Measurements from ENCODE around the gene SEPTIN1.

DNA sequence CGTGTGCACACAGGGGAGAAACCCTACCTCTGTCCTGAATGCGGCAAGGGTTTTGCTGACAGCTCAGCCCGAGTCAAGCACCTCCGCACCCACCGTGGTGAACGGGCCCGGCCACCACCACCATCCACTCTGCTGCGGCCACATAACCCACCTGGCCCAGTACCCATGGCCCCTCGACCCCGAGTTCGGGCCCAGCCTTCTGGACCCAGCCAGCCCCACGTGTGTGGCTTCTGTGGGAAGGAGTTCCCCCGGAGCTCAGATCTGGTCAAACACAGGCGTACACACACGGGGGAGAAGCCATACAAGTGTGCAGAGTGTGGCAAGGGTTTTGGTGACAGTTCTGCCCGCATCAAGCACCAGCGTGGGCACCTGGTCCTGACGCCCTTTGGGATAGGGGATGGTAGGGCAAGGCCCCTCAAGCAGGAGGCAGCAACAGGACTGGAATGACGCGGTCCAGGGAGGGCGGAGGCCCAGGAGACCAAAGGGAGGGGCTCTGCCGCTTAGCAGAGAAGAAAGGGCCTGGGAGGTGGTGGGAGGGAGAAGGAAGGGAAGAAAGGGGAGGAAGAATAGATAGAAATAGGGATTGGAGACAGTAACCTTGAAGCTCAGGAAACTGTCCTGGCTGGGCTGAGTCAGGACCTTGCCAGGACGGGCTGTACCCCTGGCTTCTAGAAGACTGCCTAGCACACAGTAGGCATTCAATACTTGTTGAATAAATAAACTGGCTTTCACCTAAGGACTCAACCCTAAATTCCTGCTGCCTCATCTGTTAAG lies 16.5 kb upstream of the SEPTIN1 start:
- TF ChIP-seq, protein P1, sequence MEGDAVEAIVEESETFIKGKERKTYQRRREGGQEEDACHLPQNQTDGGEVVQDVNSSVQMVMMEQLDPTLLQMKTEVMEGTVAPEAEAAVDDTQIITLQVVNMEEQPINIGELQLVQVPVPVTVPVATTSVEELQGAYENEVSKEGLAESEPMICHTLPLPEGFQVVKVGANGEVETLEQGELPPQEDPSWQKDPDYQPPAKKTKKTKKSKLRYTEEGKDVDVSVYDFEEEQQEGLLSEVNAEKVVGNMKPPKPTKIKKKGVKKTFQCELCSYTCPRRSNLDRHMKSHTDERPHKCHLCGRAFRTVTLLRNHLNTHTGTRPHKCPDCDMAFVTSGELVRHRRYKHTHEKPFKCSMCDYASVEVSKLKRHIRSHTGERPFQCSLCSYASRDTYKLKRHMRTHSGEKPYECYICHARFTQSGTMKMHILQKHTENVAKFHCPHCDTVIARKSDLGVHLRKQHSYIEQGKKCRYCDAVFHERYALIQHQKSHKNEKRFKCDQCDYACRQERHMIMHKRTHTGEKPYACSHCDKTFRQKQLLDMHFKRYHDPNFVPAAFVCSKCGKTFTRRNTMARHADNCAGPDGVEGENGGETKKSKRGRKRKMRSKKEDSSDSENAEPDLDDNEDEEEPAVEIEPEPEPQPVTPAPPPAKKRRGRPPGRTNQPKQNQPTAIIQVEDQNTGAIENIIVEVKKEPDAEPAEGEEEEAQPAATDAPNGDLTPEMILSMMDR (conservative IDR thresholded peaks at IDR 0.05; ENCODE audit: low read length) = no peak
- no peak for TF ChIP-seq EZH2phosphoT487 (IDR thresholded peaks at IDR 0.05; ENCODE audit: borderline replicate concordance)
